ENCODE measurements around the gene ANGPT4. TPM values are rescaled to one million over a fixed set of nuclear protein-coding genes. Genes with fewer than 3 reads are reported as not detected.

Gene ANGPT4
- total RNA-seq, 1 experiment from 2014 or later = not detected

DNA sequence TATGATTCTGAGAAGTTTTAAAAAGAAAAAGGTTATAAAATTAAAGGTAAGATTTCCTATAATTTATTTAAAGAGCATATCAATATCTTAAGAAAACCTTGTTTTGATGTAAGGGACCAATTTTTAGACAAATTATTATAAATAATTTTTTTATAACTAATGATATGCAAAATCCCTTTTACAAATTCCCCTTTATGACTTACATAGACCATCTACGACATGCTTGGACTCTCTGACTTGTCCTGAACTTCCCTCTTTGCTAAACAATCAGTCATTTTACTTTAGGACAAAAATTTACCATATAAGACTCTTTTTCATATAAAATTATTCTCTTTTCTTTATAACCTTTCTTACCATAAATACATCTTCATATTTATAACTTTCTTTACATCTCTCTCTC, 15.3 kb upstream of the ANGPT4 start:
- Histone ChIP-seq H3K9me3 (peaks cover 27% of the 10 kb centered on the region), H3K36me3 (ENCODE audit: control insufficient read depth, insufficient read depth, low read length) (no peaks in the 10 kb centered on the region), H3K27me3 (replicated peaks; ENCODE audit: control insufficient read depth, insufficient read depth, low read length) (no peaks in the 10 kb centered on the region), H3K4me3 (ENCODE audit: low read depth, low read length) (no peak overlapping the region), H3K4me1 (no peaks in the 10 kb centered on the region)
- no peaks in the 10 kb centered on the region for H3K4me1 Mint-ChIP-seq (ENCODE audit: low read depth, unreplicated experiment)
- intact Hi-C loops (cut with micrococcal nuclease; ENCODE audit: unreplicated experiment) = no loop called here
- peaks cover 3% of the 10 kb centered on the region for H3K27me3 Mint-ChIP-seq (ENCODE audit: insufficient read depth, unreplicated experiment)
- peaks cover 49% of the 10 kb centered on the region for H3K9me3 Mint-ChIP-seq (ENCODE audit: unreplicated experiment)
- no peak overlapping the region for H3K4me3 Mint-ChIP-seq (ENCODE audit: unreplicated experiment)
- BruUV-seq (replicated peaks) = no TSS peak
- no peak for DNase-seq
- CTCF ChIA-PET = no interaction called here
- no peak overlapping the region for H3K27ac Mint-ChIP-seq (ENCODE audit: unreplicated experiment)
- POLR2A ChIA-PET = no interaction called here
- H3K36me3 Mint-ChIP-seq (ENCODE audit: insufficient read depth, unreplicated experiment) = no peaks in the 10 kb centered on the region
- TF ChIP-seq, protein P1, sequence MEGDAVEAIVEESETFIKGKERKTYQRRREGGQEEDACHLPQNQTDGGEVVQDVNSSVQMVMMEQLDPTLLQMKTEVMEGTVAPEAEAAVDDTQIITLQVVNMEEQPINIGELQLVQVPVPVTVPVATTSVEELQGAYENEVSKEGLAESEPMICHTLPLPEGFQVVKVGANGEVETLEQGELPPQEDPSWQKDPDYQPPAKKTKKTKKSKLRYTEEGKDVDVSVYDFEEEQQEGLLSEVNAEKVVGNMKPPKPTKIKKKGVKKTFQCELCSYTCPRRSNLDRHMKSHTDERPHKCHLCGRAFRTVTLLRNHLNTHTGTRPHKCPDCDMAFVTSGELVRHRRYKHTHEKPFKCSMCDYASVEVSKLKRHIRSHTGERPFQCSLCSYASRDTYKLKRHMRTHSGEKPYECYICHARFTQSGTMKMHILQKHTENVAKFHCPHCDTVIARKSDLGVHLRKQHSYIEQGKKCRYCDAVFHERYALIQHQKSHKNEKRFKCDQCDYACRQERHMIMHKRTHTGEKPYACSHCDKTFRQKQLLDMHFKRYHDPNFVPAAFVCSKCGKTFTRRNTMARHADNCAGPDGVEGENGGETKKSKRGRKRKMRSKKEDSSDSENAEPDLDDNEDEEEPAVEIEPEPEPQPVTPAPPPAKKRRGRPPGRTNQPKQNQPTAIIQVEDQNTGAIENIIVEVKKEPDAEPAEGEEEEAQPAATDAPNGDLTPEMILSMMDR (IDR thresholded peaks at IDR 0.05; ENCODE audit: insufficient read depth in 1 of 2, low read depth in 1 of 2, low read length in 1 of 2, severe bottlenecking in 1 of 2, unreplicated experiment in 1 of 2) = no peak

DNA sequence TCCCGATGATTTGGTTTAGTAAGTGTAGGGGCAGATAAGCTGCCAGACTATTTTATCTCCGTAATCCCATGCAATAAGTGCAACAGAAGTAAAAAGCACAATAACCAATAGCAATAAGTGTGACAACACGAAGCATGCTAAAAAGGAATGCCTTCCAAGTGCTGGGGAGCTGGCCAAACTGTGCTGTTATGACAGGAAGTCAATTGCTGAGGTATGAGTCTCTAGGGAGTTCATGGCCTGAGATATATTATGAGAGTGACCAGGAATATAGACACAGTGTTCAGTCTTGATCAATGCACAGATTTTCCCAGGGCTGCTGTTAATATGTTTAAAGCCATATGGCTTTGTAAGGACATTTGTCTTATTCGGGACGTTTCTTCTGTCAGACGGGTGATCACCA, 10.5 kb upstream of the ANGPT4 start:
- H3K4me3 Mint-ChIP-seq (ENCODE audit: unreplicated experiment) = no peak overlapping the region
- Histone ChIP-seq H3K4me1 (no peaks in the 10 kb centered on the region), H3K4me3 (ENCODE audit: low read depth, low read length) (no peak overlapping the region), H3K36me3 (ENCODE audit: control insufficient read depth, insufficient read depth, low read length) (no peaks in the 10 kb centered on the region), H3K9me3 (peaks cover 20% of the 10 kb centered on the region), H3K27me3 (replicated peaks; ENCODE audit: control insufficient read depth, insufficient read depth, low read length) (no peaks in the 10 kb centered on the region)
- no TSS peak for BruUV-seq (replicated peaks)
- intact Hi-C loops (cut with micrococcal nuclease; ENCODE audit: unreplicated experiment) = no loop called here
- POLR2A ChIA-PET = no interaction called here
- peaks cover 26% of the 10 kb centered on the region for H3K9me3 Mint-ChIP-seq (ENCODE audit: unreplicated experiment)
- H3K36me3 Mint-ChIP-seq (ENCODE audit: insufficient read depth, unreplicated experiment) = no peaks in the 10 kb centered on the region
- peaks cover 3% of the 10 kb centered on the region for H3K27me3 Mint-ChIP-seq (ENCODE audit: insufficient read depth, unreplicated experiment)
- CTCF ChIA-PET = no interaction called here
- H3K4me1 Mint-ChIP-seq (ENCODE audit: low read depth, unreplicated experiment) = no peaks in the 10 kb centered on the region
- DNase-seq = no peak
- TF ChIP-seq, protein P1 (IDR thresholded peaks at IDR 0.05; ENCODE audit: insufficient read depth in 1 of 2, low read depth in 1 of 2, low read length in 1 of 2, severe bottlenecking in 1 of 2, unreplicated experiment in 1 of 2) = no peak
- H3K27ac Mint-ChIP-seq (ENCODE audit: unreplicated experiment) = no peak overlapping the region

DNA sequence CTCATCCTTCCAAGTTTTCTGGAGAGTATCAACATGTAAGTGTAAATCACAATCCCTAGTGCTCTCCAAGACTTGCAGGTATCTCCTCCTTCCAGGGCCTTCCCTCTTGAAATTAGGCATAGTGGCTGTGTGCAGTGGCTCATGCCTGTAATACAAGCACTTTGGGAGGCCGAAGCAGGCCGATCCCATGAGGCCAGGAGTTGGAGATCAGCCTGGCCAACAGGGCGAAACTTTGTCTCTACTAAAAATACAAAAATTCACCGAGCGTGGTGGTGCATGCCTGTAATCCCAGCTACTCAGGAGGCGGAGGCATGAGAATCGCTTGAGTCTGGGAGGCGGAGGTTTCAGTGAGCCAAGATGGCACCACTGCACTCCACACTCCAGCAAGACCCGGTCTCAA, 9.4 kb upstream of the ANGPT4 start:
- Mint-ChIP-seq H3K9me3 (ENCODE audit: unreplicated experiment) (peaks cover 15% of the 10 kb centered on the region), H3K4me1 (ENCODE audit: low read depth, unreplicated experiment) (no peaks in the 10 kb centered on the region), H3K27ac (ENCODE audit: unreplicated experiment) (no peak overlapping the region), H3K4me3 (ENCODE audit: unreplicated experiment) (no peak overlapping the region), H3K36me3 (ENCODE audit: insufficient read depth, unreplicated experiment) (no peaks in the 10 kb centered on the region), H3K27me3 (ENCODE audit: insufficient read depth, unreplicated experiment) (peaks cover 3% of the 10 kb centered on the region)
- Histone ChIP-seq H3K4me1 (no peaks in the 10 kb centered on the region), H3K9me3 (peaks cover 9% of the 10 kb centered on the region; the same call in 1 of the 2 replicates), H3K36me3 (ENCODE audit: control insufficient read depth, insufficient read depth, low read length) (no peaks in the 10 kb centered on the region), H3K27me3 (replicated peaks; ENCODE audit: control insufficient read depth, insufficient read depth, low read length) (no peaks in the 10 kb centered on the region), H3K4me3 (ENCODE audit: low read depth, low read length) (no peak overlapping the region)
- ChIA-PET POLR2A (no interaction called here), CTCF (no interaction called here)
- DNase-seq = no peak
- no TSS peak for BruUV-seq (replicated peaks)
- intact Hi-C loops (cut with micrococcal nuclease; ENCODE audit: unreplicated experiment) = no loop called here
- TF ChIP-seq, protein P1 (IDR thresholded peaks at IDR 0.05; ENCODE audit: insufficient read depth in 1 of 2, low read depth in 1 of 2, low read length in 1 of 2, severe bottlenecking in 1 of 2, unreplicated experiment in 1 of 2) = no peak
